Breast epithelium (tissue), 4 donors: ENCODE results near the gene PIP4P1. TPM values are rescaled to one million over a fixed set of nuclear protein-coding genes. Genes with fewer than 3 reads are reported as not detected.

Source experiments
- DNase-seq, 2 donors: peaks; one replicate each; pipeline ENCODE4 v3.0.0-alpha.2; 2019; ENCODE audit warnings: low spot score in 2 of 2
- H3K27ac ChIP-seq, 2 donors: fragments of 200-600 bp; sonication (generic) in 1 of 2; one replicate each; pipeline ENCODE4 v1.5.1; 2016 to 2019; ENCODE audit warnings: mild to moderate bottlenecking in 1 of 2
- H3K27me3 ChIP-seq, 2 donors: fragments of 200-600 bp; sonication (generic) in 1 of 2; one replicate each; pipeline versions ENCODE4 v1.5.1 to v1.6.0; 2017 to 2019; ENCODE audit warnings: control low read depth in 1 of 2, mild to moderate bottlenecking in 1 of 2
- H3K36me3 ChIP-seq: fragments of 200-600 bp; one replicate; pipeline ENCODE4 v1.5.1; 2019
- H3K4me1 ChIP-seq, 2 donors: fragments of 200-600 bp; sonication (generic); one replicate each; pipeline ENCODE4 v1.5.1; 2016 to 2019; ENCODE audit warnings: control low read depth in 1 of 2
- H3K4me3 ChIP-seq, 3 donors: fragments of 200-600 bp; sonication (generic); 1 replicate in 2 of 3; 2 replicates in 1 of 3; pipeline ENCODE4 v1.5.1; 2016 to 2019; ENCODE audit warnings: mild to moderate bottlenecking in 3 of 3, moderate library complexity in 2 of 3
- H3K9me3 ChIP-seq, 2 donors: fragments of 200-600 bp; sonication (generic) in 1 of 2; one replicate each; pipeline ENCODE4 v1.5.1; 2016 to 2019; ENCODE audit warnings: control low read depth in 1 of 2
- CTCF ChIP-seq, 3 donors: fragments of 450-650 bp; IDR thresholded peaks; one replicate each; pipeline ENCODE4 v1.5.1; 2016 to 2017; ENCODE audit warnings: antibody characterized with exemption in 3 of 3, mild to moderate bottlenecking in 3 of 3, moderate library complexity in 3 of 3
- POLR2A ChIP-seq: fragments of 450-650 bp; IDR thresholded peaks from one replicate; pipeline ENCODE4 v1.6.1; 2016; ENCODE audit warnings: antibody characterized with exemption, mild to moderate bottlenecking, moderate library complexity
- POLR2AphosphoS5 ChIP-seq, 3 donors: sonication (generic); formaldehyde crosslinking; IDR thresholded peaks; one replicate each; pipeline ENCODE4 v1.6.1; 2017; ENCODE audit warnings: antibody characterized with exemption in 3 of 3
- intact Hi-C: fragments of 100-400 bp; cut with DNase I; formaldehyde crosslinking; loops from one replicate; pipeline ENCODE4 v1.15.1; 2023; ENCODE audit warnings: low total_unique reads
- total RNA-seq, 3 donors: library from RNA; depleted of rRNA; stranded (reverse); fragments of >200 nt; gene quantifications; one replicate each; pipeline ENCODE4 v1.1.0, GENCODE V29; 2016

The PIP4P1 gene
- total RNA-seq, 3 donors from 2014 or later = 23.6 to 34.1 (median 29.9) TPM

DNA sequence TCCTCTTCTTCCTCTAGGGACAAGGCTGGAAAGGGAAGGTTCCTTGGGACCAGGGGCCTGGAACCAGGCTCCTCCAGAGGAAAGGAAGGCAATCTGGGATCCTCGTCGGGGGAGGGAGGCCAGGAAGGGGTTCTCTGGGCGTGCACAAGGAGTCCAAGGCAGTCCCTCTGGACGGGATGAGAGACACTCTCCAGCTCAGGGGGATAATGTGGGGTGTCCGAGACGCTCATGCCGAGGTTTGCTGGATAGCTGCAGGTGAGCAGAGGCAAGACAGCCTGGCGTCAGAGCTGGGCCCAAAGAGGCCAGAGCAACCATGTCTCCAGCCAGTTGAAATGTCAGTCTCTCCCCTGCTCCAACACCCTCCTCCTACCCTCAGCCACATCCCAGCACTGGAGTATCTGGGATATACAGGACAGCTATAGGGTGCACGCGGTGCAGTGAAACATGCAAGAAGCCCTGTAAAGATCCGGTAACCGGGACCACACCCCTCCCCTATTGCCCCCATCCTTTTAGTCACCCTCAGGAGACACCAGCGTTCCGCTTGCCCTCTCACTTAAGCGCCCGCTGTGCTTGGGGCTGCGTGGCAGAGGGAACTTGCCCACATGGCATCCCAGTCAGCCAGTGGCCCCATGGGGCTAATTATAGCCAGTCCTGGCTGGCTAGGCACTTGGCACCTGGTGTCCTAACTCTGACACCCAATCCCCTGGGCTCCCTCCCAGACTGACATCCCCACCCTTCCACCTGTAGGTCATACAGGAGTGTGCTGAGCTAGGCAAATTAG is 25.5 kb downstream of the PIP4P1 start, which contains the start of gene KLHL33:
Gene KLHL33 (minus strand): TSS at position 585 of the 781 bp plus-strand sequence. CDS start 355 bp downstream, at position 230.
- peak within 1 kb of the TSS; percentile 26 to 62 (median 39) for H3K4me3 ChIP-seq
- no peaks in the 10 kb centered on the region for H3K36me3 ChIP-seq
- intact Hi-C loops = no loop called here
- peak within 1 kb of the TSS in 1 of 2 donors; percentile 66 for H3K27ac ChIP-seq
- no peak for DNase-seq
- H3K9me3 ChIP-seq = no peaks in the 10 kb centered on the region
- H3K4me1 ChIP-seq = no peaks in the 10 kb centered on the region
- H3K27me3 ChIP-seq = no peaks in the 10 kb centered on the region
- TF ChIP-seq CTCF (IDR thresholded peaks at IDR 0.05) = no peak
- TF ChIP-seq POLR2A = no peak
- TF ChIP-seq POLR2AphosphoS5 (IDR thresholded peaks at IDR 0.05) = no peak

- TF ChIP-seq POLR2AphosphoS5 (IDR thresholded peaks at IDR 0.05) (no peak), POLR2A (no peak), CTCF (IDR thresholded peaks at IDR 0.05) (no peak)
- Histone ChIP-seq H3K4me1 (no peaks in the 10 kb centered on the region), H3K27me3 (no peaks in the 10 kb centered on the region), H3K9me3 (no peaks in the 10 kb centered on the region), H3K27ac (peak overlapping the region in 1 of 2 donors; percentile 66), H3K36me3 (no peaks in the 10 kb centered on the region), H3K4me3 (peak overlapping the region; percentile 26 to 62 (median 39))
- DNase-seq = no peak
- intact Hi-C loops = no loop called here
Measured at GRCh38 chr14:20434701-20435581, 26.3 kb downstream of the PIP4P1 start.

GRCh38 chr14:20429801-20430669 is 31.2 kb downstream of the PIP4P1 start:
- no peaks in the 10 kb centered on the region for H3K9me3 ChIP-seq
- no peak for DNase-seq
- H3K36me3 ChIP-seq = no peaks in the 10 kb centered on the region
- H3K27ac ChIP-seq = no peak overlapping the region
- intact Hi-C loops = no loop called here
- peak overlapping the region in 1 of 3 donors; percentile 32 for H3K4me3 ChIP-seq
- no peaks in the 10 kb centered on the region for H3K27me3 ChIP-seq
- TF ChIP-seq POLR2A = no peak
- TF ChIP-seq POLR2AphosphoS5 (IDR thresholded peaks at IDR 0.05) = no peak
- no peak for TF ChIP-seq CTCF (IDR thresholded peaks at IDR 0.05)
- H3K4me1 ChIP-seq = no peaks in the 10 kb centered on the region

DNA sequence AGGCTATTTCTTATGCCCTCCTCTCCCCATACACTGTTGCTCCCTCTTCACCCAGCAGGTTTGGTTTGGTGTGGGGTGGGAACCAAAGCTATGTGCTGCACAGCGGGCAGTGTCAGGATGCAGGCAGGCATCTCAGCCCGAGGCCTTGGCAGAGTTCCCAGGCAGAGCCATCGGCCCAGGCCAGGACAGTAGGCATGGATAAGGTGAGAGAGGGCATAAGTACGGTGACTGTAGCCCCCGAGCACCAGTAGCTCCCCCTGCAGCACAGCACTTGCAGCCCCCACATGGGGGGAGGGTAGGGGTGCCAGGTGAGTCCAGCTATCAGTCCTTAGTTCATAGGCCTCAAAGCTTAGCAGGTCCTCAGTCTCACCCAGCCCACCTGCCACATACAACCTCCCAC is 32.4 kb downstream of the PIP4P1 start:
- TF ChIP-seq CTCF (IDR thresholded peaks at IDR 0.05) (no peak), POLR2A (no peak), POLR2AphosphoS5 (IDR thresholded peaks at IDR 0.05) (no peak)
- Histone ChIP-seq H3K4me3 (no peak overlapping the region), H3K4me1 (no peaks in the 10 kb centered on the region), H3K27ac (no peak overlapping the region), H3K9me3 (no peaks in the 10 kb centered on the region), H3K36me3 (no peaks in the 10 kb centered on the region), H3K27me3 (no peaks in the 10 kb centered on the region)
- intact Hi-C loops = no loop called here
- no peak for DNase-seq
